BE2C (cell line): Measurements from ENCODE around the gene PRKCZ.
"Not testable (repeated sequence)": the region's sequence is repeated elsewhere in the genome, so short reads cannot be mapped to it uniquely, and the experiment has no call there.

Source experiments
- DNase-seq: peaks from one replicate; pipeline ENCODE4 v3.0.0-alpha.2; 2020
- H3K27me3 ChIP-seq: fragments of 250-450 bp; sonication (Bioruptor Pico); 2 replicates; pipeline ENCODE4 v1.5.1; 2020; ENCODE audit warnings: mild to moderate bottlenecking
- H3K36me3 ChIP-seq: fragments of 250-450 bp; sonication (Bioruptor Pico); 2 replicates; pipeline ENCODE4 v1.5.1; 2020; ENCODE audit warnings: mild to moderate bottlenecking
- H3K4me1 ChIP-seq: fragments of 250-450 bp; sonication (Bioruptor Pico); 2 replicates; pipeline ENCODE4 v1.5.1; 2020
- H3K4me3 ChIP-seq: 2 replicates; pipeline ENCODE4 v1.5.1; 2011; ENCODE audit warnings: low read depth, low read length
- H3K9me3 ChIP-seq: fragments of 250-450 bp; sonication (Bioruptor Pico); 2 replicates; pipeline ENCODE4 v1.5.1; 2020
- CTCF ChIP-seq: IDR thresholded peaks from 2 replicates; pipeline ENCODE4 v1.5.1; 2012; ENCODE audit warnings: mild to moderate bottlenecking, low read depth, low read length

PRKCZ gene

GRCh38 chr1:2141025-2141424, 90.8 kb downstream of the PRKCZ start:
- Histone ChIP-seq H3K4me1 (peaks cover 2% of the 10 kb centered on the region; the same call in 1 of the 2 replicates), H3K9me3 (no peaks in the 10 kb centered on the region), H3K36me3 (no peaks in the 10 kb centered on the region), H3K27me3 (no peaks in the 10 kb centered on the region), H3K4me3 (no peak overlapping the region)
- TF ChIP-seq CTCF, result no peak
- no peak for DNase-seq

GRCh38 chr1:2143814-2144500, 93.7 kb downstream of the PRKCZ start:
- no peaks in the 10 kb centered on the region for H3K36me3 ChIP-seq
- no peaks in the 10 kb centered on the region for H3K9me3 ChIP-seq
- no peak for TF ChIP-seq CTCF
- H3K27me3 ChIP-seq, result no peaks in the 10 kb centered on the region
- no peak overlapping the region for H3K4me3 ChIP-seq
- DNase-seq, result no peak
- H3K4me1 ChIP-seq, result no peaks in the 10 kb centered on the region

- H3K27me3 ChIP-seq, result no peaks in the 10 kb centered on the region
- no peaks in the 10 kb centered on the region for H3K36me3 ChIP-seq
- no peaks in the 10 kb centered on the region for H3K4me1 ChIP-seq
- no peaks in the 10 kb centered on the region for H3K9me3 ChIP-seq
- no peak for DNase-seq
- H3K4me3 ChIP-seq, result no peak overlapping the region
- TF ChIP-seq CTCF, result no peak
These were observed 94.4 kb downstream of the PRKCZ start for GRCh38 chr1:2144501-2145090.

GRCh38 chr1:2145946-2146835, 96.0 kb downstream of the PRKCZ start:
- no peak for DNase-seq
- no peaks in the 10 kb centered on the region for H3K4me1 ChIP-seq

GRCh38 chr1:2146836-2147517, 96.8 kb downstream of the PRKCZ start:
- TF ChIP-seq CTCF, result no peak
- no peaks in the 10 kb centered on the region for H3K9me3 ChIP-seq
- H3K27me3 ChIP-seq, result no peaks in the 10 kb centered on the region
- H3K4me3 ChIP-seq, result no peak overlapping the region
- no peak for DNase-seq
- no peaks in the 10 kb centered on the region for H3K36me3 ChIP-seq
- no peaks in the 10 kb centered on the region for H3K4me1 ChIP-seq

More at GRCh38 chr1:2145946-2146835, 96.0 kb downstream of the PRKCZ start:
- no peak for TF ChIP-seq CTCF
- Histone ChIP-seq H3K4me3 (no peak overlapping the region), H3K27me3 (no peaks in the 10 kb centered on the region), H3K36me3 (no peaks in the 10 kb centered on the region), H3K9me3 (no peaks in the 10 kb centered on the region)

GRCh38 chr1:2147869-2148268, 97.7 kb downstream of the PRKCZ start:
- DNase-seq, H3K27me3 ChIP-seq, H3K4me3 ChIP-seq, H3K36me3 ChIP-seq, H3K4me1 ChIP-seq, H3K9me3 ChIP-seq: not testable (repeated sequence)
